Stimulated activated CD4-positive, alpha-beta T cell treated with anti-CD3 and anti-CD28 coated beads, Interleukin-4, amount 100 ng/mL, for 1 hour (primary cell): ENCODE measurements around the gene DYRK1A.
A peak's percentile ranks its signal among the peaks of the same experiment; 100 is the strongest.

ENCODE experiments used
- DNase-seq: peaks from one replicate; pipeline ENCODE4 v3.0.0-alpha.2; 2020

Gene DYRK1A

GRCh38 chr21:37365517-37366481 lies 774 bp upstream of the DYRK1A start:
- peak; percentile 66 for DNase-seq

DNA sequence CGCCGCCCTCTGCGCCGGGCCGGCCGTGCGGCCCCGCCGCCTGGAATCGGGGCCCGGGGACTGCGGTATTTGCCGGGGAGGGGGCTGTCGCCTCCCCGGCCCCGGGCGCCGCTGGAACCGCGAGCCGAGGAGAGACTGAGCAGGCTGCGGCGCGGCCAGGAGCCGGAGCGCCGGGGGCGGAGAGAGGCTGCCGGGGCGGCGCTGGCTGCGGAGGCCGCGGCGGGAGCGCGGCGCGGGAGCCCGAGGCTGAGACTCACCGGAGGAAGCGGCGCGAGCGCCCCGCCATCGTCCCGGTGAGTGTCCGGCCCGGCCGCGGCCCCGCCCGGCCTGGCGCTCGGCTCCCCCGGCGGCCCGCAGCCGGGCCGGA lies 746 bp downstream of the DYRK1A start:
- DNase-seq, result peak; percentile 33

- peak; percentile 36 for DNase-seq
Observed at GRCh38 chr21:37367703-37368540, 1.3 kb downstream of the DYRK1A start.

DNA sequence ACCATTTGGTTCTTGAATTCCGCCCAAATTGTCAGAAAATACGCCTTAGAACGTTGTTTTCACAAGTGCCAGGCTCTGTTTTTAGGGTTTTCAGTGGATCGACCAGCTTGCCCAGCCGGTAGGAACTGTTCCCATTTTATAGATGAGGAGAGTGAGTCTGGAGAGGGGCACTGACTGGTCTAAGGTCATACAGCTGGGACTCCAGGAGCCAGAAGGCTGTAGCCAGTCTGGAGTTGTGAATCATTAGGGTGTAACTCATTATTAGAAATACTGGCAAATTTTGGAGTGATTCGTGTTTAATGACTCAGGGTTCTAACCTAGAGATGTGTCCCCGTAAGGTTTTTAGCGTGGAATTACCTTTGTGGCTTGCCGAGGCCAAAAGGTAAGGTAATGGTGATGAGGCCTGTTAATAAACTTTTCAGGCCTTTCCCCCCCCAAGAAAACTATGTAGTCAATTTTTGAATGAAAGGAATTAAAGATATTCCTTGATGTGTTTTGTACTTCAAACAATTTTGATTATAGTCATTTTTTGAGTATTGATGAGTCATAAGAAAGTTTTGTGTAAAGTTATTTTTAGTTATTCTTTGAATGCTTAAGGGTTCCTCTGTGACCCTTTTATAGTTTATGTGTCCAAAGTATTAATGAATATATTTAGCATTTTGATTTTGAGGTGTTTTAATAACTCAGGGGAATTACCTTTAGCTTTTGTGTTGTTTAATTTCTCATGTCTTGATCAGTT lies 2.1 kb downstream of the DYRK1A start:
- DNase-seq, result no peak

DNA sequence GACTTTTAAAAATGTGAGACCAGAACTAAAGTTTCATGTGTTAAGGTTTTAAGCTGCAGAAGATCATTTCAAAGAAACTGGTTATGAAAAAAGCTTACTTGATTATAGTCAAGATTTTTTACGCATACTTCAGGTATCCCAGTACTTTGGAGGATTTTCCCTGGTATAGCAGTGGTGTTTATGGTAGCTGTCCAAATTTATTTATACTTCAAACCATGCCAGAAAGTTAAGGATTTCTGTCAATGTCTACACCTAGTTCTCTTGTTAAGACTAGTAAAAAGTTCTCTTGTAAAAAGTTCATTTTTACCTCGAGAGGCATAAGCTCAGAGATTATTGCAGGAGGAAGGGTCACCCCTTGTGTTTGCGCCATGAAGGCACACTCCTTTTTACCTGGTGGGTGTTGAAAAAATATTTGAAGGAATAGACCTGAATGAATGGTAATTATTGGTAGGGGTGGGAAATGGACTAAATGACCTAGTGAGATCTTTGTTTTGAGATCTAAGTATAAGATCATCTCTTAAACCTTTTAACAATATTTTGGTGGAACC lies 2.8 kb downstream of the DYRK1A start:
- no peak for DNase-seq

- DNase-seq, result no peak
Observed at GRCh38 chr21:37370152-37371040, 3.8 kb downstream of the DYRK1A start.

GRCh38 chr21:37371041-37371397 lies 4.4 kb downstream of the DYRK1A start:
- no peak for DNase-seq

DNA sequence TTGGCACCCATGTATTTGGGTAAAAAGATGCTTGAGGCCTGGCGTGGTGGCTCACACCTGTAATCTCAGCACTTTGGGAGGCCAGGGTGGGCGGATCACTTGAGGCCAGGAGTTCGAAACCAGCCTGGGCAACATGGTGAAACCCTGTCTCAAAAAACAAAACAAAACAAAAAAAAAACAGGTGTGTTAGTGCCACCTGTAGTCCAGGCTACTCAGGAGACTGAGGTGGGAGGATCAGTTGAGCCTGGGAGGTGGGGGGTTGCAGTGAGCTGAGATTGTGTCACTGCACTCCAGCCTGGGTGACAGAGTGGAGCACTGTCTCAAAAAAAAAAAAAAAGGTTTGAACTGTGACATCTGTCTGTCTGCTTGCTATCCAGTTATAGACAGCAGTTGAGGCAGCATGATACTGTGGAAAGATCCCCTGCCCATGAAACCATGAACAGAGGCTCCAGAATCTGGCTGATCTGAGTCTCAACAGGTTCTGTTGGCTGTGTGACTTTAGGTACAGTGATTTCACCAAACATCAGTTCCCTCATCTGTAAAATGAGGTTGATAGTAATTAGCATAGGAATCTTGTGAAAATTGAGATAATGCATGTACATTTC lies 5.7 kb downstream of the DYRK1A start:
- no peak for DNase-seq

DNA sequence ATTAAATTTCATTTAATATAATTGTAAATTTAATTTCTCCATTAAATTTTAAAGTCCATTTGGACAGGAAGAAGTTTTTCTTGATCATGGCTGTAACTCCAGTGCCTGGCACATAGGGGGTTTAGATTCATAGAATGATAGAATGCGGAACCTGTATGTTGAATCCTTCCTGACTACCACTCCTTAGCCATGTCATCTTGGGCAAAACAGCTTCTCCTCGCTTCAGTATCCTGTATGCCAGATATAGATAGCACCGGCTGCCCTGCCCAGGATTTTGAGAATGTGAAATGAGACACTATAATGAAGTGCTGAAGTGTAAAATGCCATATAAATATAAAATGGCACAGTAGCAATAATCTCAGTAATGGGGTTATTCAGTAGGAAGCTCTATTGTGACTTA lies 6.4 kb downstream of the DYRK1A start:
- DNase-seq, result no peak

DNA sequence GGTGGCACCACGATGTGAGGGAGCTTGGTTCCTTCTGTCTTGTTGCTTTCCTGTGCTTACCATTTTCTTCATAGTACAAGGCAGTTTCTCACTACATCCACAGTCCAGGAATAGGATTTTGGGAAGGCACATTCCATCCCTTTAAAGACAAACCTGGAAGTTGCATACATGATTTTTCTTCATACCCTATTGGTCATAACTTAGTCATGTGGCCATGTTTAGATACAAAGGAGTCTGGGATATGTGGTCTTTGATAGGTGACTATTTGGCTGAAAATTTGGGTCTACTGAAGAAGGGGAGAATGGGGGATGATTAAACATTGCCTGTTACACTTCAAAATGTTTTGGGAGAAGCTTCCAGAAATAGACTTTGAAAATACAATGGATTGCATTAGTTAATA lies 7.0 kb downstream of the DYRK1A start:
- no peak for DNase-seq

GRCh38 chr21:37374027-37374426 lies 7.5 kb downstream of the DYRK1A start:
- DNase-seq, result no peak

DNA sequence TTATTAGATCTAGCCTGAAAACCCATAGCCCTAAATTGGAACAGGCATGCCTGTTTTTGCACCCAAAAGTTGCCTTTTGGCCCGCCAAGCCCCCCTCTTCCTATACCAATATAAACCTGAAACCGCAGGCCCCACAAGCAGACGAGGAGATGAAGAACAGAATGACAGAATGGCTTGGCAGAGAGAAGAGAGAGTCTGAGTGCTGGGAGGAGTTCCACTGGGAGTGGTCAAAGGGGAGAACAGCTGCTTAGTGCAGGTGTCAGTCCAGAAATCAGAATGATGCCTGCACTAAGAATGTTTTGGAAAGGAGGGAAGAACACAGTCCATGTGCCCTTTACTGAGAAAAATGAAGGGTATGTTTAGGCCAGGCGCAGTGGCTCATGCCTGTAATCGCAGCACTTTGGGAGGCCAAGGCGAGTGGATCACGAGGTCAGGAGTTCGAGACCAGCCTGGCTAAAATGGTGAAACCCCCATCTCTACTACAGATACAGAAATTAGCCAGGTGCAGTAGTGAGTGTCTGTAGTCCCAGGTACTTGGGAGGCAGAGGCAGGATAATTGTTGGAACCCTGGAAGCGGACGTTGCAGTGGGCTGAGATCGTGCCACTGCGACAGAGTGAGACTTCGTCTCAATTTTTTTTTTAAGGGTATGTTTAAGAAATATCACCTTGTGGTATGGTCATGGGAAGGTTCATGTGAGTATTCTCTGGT lies 9.4 kb downstream of the DYRK1A start:
- DNase-seq, result no peak

- no peak for DNase-seq
Observed at GRCh38 chr21:37378700-37379139, 12.1 kb downstream of the DYRK1A start.

GRCh38 chr21:37380349-37381323 lies 14.1 kb downstream of the DYRK1A start:
- DNase-seq, result no peak

DNA sequence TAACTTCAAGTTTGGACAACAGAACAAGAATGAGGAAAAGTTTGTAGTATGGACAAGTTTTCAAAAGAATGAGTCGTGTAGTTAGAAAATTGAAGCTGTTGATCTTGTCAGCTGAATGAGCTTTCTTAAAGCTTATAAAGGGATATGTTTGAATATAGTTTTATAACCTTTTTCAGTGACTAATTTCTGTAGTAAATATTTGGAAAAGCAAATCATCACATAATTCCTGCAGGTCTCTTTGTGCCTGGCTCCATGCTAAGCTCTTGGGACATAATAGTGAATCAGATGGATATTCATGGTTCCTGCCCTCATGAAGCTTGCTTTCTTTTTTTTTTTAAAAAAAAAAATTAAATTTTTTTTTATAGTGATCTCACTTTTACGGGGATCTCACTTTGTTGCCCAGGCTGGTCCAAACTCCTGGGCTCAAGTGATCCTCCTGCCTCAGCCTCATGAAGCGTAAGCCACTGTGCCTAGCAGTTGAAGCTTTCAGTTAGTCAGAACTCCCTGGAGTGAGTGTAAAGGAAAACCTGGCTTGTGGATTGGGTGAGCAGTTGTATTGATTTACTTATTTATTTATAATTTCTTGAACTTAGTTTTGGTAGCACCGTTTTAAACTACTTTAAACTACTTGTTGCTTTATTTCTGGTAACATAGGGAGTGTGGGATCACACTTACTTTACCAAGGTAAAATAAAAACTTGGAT lies 15.5 kb downstream of the DYRK1A start:
- no peak for DNase-seq

- no peak for DNase-seq
Observed at GRCh38 chr21:37383086-37383485, 16.5 kb downstream of the DYRK1A start.

DNA sequence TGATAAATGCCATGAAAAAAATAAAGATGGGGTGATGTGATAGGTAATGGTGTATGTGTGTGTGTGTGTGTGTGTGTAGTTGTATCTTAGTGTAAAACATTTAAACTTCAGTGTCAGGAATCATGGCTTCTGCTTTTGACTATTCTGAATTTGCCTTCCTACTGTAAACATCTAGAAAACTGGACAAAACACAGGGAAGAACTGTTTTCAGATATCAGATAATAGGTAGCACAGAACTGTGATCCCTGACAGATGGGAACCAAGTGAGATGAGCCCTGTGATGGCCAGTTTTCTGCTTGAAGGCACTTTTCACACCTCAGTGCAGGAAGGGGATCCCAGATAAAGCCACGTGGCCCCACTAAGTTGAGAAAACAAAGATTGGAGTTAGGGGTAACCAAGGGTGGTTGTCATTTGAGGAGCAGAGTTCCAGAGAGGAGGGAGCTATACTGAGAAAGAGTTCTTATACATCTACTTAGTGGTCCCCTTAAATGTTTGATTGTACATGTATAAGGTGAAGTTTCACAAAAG lies 17.3 kb downstream of the DYRK1A start:
- no peak for DNase-seq

- DNase-seq, result no peak
Observed at GRCh38 chr21:37384416-37384815, 17.8 kb downstream of the DYRK1A start.
